WTC11 (cell line): ENCODE results near the gene RHOJ. TPM values are rescaled to one million over a fixed set of nuclear protein-coding genes. Genes with fewer than 3 reads are reported as not detected.

Source experiments
- ATAC-seq: fragments of 200-7000 bp; cut with Tn5 transposase; 2 replicates; pipeline ENCODE4 v1.10.0; 2021; ENCODE audit warnings: mild to moderate bottlenecking, moderate library complexity
- CTCF ChIA-PET: fragments of 300-600 bp; sonication (Branson Sonifier 250); formaldehyde crosslinking; loops from one replicate; lab custom pipeline; 2021; ENCODE audit warnings: antibody characterized with exemption; lab: Charles Lee
- POLR2A ChIA-PET: fragments of 350-600 bp; sonication (Branson Sonifier 250); formaldehyde crosslinking; loops from one replicate; lab custom pipeline; 2021; ENCODE audit warnings: antibody characterized with exemption; lab: Charles Lee
- DNase-seq: peaks from one replicate; pipeline ENCODE4 v3.0.0; 2021; ENCODE audit warnings: low spot score
- H3K27ac Mint-ChIP-seq: 2 replicates; pipeline ENCODE4 v1.8.0; 2021; ENCODE audit warnings: mixed read lengths
- H3K27me3 Mint-ChIP-seq: 2 replicates; pipeline ENCODE4 v1.8.0; 2021; ENCODE audit warnings: low read depth, mild to moderate bottlenecking, moderate library complexity, mixed read lengths
- H3K36me3 Mint-ChIP-seq: 2 replicates; pipeline ENCODE4 v1.8.0; 2021; ENCODE audit warnings: mixed read lengths
- H3K4me1 Mint-ChIP-seq: 2 replicates; pipeline ENCODE4 v1.8.0; 2022; ENCODE audit warnings: mixed read lengths
- H3K4me3 Mint-ChIP-seq: 2 replicates; pipeline ENCODE4 v1.8.0; 2021; ENCODE audit warnings: mild to moderate bottlenecking, moderate library complexity, mixed read lengths
- H3K9me3 Mint-ChIP-seq: 2 replicates; pipeline ENCODE4 v1.8.0; 2021; ENCODE audit warnings: mixed read lengths
- CREM ChIP-seq: sonication (generic); formaldehyde crosslinking; IDR thresholded peaks from 2 replicates; pipeline ENCODE4 v1.8.1; 2022; ENCODE audit warnings: mild to moderate bottlenecking, missing genetic modification reagents, moderate library complexity
- ETV6 ChIP-seq: sonication (generic); formaldehyde crosslinking; IDR thresholded peaks from 2 replicates; pipeline ENCODE4 v1.8.1; 2022; ENCODE audit warnings: mild to moderate bottlenecking, missing genetic modification reagents
- FOXJ3 ChIP-seq: sonication (generic); formaldehyde crosslinking; IDR thresholded peaks from 2 replicates; pipeline ENCODE4 v1.9.0; 2021; ENCODE audit warnings: missing genetic modification reagents, mild to moderate bottlenecking, borderline replicate concordance
- FOXK1 ChIP-seq: sonication (generic); formaldehyde crosslinking; IDR thresholded peaks from 2 replicates; pipeline ENCODE4 v1.8.0; 2022; ENCODE audit warnings: mild to moderate bottlenecking, moderate library complexity, missing genetic modification reagents
- GTF2I ChIP-seq: fragments of 250-450 bp; sonication (Bioruptor Pico); conservative IDR thresholded peaks from 2 replicates; pipeline ENCODE4 v1.4.0; 2021; ENCODE audit warnings: mild to moderate bottlenecking
- MLX ChIP-seq: sonication (generic); formaldehyde crosslinking; IDR thresholded peaks from 2 replicates; pipeline ENCODE4 v1.8.1; 2023; ENCODE audit warnings: mild to moderate bottlenecking, missing genetic modification reagents, moderate library complexity
- MXD4 ChIP-seq: fragments of 250-450 bp; sonication (Bioruptor Pico); IDR thresholded peaks from 2 replicates; pipeline ENCODE4 v1.8.0; 2021; ENCODE audit warnings: mild to moderate bottlenecking, moderate library complexity, borderline replicate concordance
- NFE2L1 ChIP-seq: sonication (generic); formaldehyde crosslinking; IDR thresholded peaks from 2 replicates; pipeline ENCODE4 v1.8.1; 2023; ENCODE audit warnings: missing genetic modification reagents
- SMAD4 ChIP-seq: sonication (generic); formaldehyde crosslinking; IDR thresholded peaks from 2 replicates; pipeline ENCODE4 v1.8.0; 2022; ENCODE audit warnings: mild to moderate bottlenecking, missing genetic modification reagents
- TEAD1 ChIP-seq: sonication (generic); formaldehyde crosslinking; IDR thresholded peaks from 2 replicates; pipeline ENCODE4 v1.8.0; 2022; ENCODE audit warnings: mild to moderate bottlenecking, missing genetic modification reagents
- TEAD4 ChIP-seq: sonication (generic); formaldehyde crosslinking; IDR thresholded peaks from 2 replicates; pipeline ENCODE4 v1.8.0; 2022; ENCODE audit warnings: mild to moderate bottlenecking, missing genetic modification reagents
- ZBTB43 ChIP-seq: sonication (generic); formaldehyde crosslinking; IDR thresholded peaks from 2 replicates; pipeline ENCODE4 v1.8.1; 2023; ENCODE audit warnings: mild to moderate bottlenecking, missing genetic modification reagents
- ZNF121 ChIP-seq: sonication (generic); formaldehyde crosslinking; IDR thresholded peaks from 2 replicates; pipeline ENCODE4 v1.8.0; 2023; ENCODE audit warnings: missing genetic modification reagents
- ZNF232 ChIP-seq: sonication (generic); formaldehyde crosslinking; IDR thresholded peaks from 2 replicates; pipeline ENCODE4 v1.8.0; 2022; ENCODE audit warnings: mild to moderate bottlenecking, missing genetic modification reagents
- ZNF263 ChIP-seq: sonication (generic); formaldehyde crosslinking; IDR thresholded peaks from 2 replicates; pipeline ENCODE4 v1.8.1; 2022; ENCODE audit warnings: low read depth, mild to moderate bottlenecking, moderate library complexity, missing genetic modification reagents
- ZNF317 ChIP-seq: sonication (generic); formaldehyde crosslinking; IDR thresholded peaks from 2 replicates; pipeline ENCODE4 v1.8.1; 2023; ENCODE audit warnings: low read depth, mild to moderate bottlenecking, moderate library complexity, missing genetic modification reagents, borderline replicate concordance
- ZNF512 ChIP-seq: sonication (generic); formaldehyde crosslinking; IDR thresholded peaks from 2 replicates; pipeline ENCODE4 v1.8.1; 2022; ENCODE audit warnings: missing genetic modification reagents, borderline replicate concordance
- ZSCAN18 ChIP-seq: fragments of 250-450 bp; sonication (Bioruptor Pico); IDR thresholded peaks from 2 replicates; pipeline ENCODE4 v2.1.2; 2022; ENCODE audit warnings: mild to moderate bottlenecking, moderate library complexity
- total RNA-seq: library from RNA; stranded (reverse); gene quantifications from 3 replicates; pipeline ENCODE4 v1.2.3, GENCODE V29; 2021
- TF ChIP-seq, protein P1 (sequence below): fragments of 250-450 bp; sonication (Bioruptor Pico); IDR thresholded peaks from 2 replicates; pipeline ENCODE4 v1.9.0; 2021; ENCODE audit warnings: moderate library complexity, mild to moderate bottlenecking, inconsistent platforms, borderline replicate concordance
- TF ChIP-seq, protein P2 (sequence below): fragments of 250-450 bp; sonication (Bioruptor Pico); IDR thresholded peaks from 2 replicates; pipeline ENCODE4 v1.9.0; 2021; ENCODE audit warnings: mild to moderate bottlenecking
- TF ChIP-seq, protein P3 (sequence below): sonication (generic); formaldehyde crosslinking; IDR thresholded peaks from 2 replicates; pipeline ENCODE4 v1.8.1; 2022; ENCODE audit warnings: low read depth, mild to moderate bottlenecking, moderate library complexity, missing genetic modification reagents, borderline replicate concordance
- TF ChIP-seq, protein P4 (sequence below): sonication (generic); formaldehyde crosslinking; IDR thresholded peaks from 2 replicates; pipeline ENCODE4 v1.8.1; 2023; ENCODE audit warnings: mild to moderate bottlenecking, missing genetic modification reagents

RHOJ gene
- total RNA-seq, 1 experiment from 2014 or later, result 0.13 TPM

GRCh38 chr14:63282997-63283883, 79.0 kb downstream of the RHOJ start:
- no peak for ATAC-seq
- TF ChIP-seq, protein P1, sequence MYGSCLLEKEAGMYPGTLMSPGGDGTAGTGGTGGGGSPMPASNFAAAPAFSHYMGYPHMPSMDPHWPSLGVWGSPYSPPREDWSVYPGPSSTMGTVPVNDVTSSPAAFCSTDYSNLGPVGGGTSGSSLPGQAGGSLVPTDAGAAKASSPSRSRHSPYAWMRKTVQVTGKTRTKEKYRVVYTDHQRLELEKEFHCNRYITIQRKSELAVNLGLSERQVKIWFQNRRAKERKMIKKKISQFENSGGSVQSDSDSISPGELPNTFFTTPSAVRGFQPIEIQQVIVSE (CRISPR knock-in tag), result no peak
- TF ChIP-seq ZBTB43 (CRISPR knock-in tag), result no peak
- H3K4me3 Mint-ChIP-seq, result no peak overlapping the region
- no peak for DNase-seq
- H3K4me1 Mint-ChIP-seq, result peaks cover 3% of the 10 kb centered on the region
- H3K27me3 Mint-ChIP-seq, result no peaks in the 10 kb centered on the region
- no peaks in the 10 kb centered on the region for H3K9me3 Mint-ChIP-seq
- ChIA-PET CTCF (interaction anchor here (1.2 to 1.4 kb wide), 2 partner anchors 110 to 1115 kb away, joined by 3 read pairs; no protein-coding TSS in a partner anchor), POLR2A (no interaction called here)
- no peak overlapping the region for H3K27ac Mint-ChIP-seq
- H3K36me3 Mint-ChIP-seq, result no peaks in the 10 kb centered on the region

DNA sequence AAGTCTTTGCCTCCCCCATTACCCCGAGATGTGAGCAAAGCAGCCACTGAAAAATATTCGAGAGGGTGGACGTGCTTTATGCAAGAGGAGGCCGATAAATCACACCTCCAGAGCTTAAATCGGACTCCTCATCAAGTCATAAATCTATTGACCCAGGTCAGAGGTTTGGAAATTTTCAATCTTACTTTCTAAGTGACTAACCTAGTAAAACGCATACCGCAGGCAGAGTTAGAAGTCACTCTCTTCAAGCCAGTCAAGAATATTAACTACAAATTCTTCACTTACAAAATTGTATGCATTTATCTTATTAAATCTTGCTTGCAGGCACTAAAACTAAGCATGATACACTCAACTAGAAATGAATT, 79.6 kb downstream of the RHOJ start:
- TF ChIP-seq FOXJ3 (CRISPR knock-in tag) (no peak), ZNF121 (CRISPR knock-in tag) (no peak), NFE2L1 (no peak), TEAD1 (CRISPR knock-in tag) (no peak), TEAD4 (CRISPR knock-in tag) (no peak), ZNF512 (CRISPR knock-in tag) (no peak)
- ATAC-seq, result no peak
- Mint-ChIP-seq H3K4me1 (peaks cover 3% of the 10 kb centered on the region), H3K36me3 (no peaks in the 10 kb centered on the region), H3K4me3 (no peak overlapping the region), H3K9me3 (no peaks in the 10 kb centered on the region), H3K27ac (no peak overlapping the region), H3K27me3 (no peaks in the 10 kb centered on the region)
- ChIA-PET POLR2A (no interaction called here), CTCF (interaction anchor here (1.1 to 1.4 kb wide), 3 partner anchors 25 to 1116 kb away, joined by 3 to 5 read pairs (median 3); no protein-coding TSS in a partner anchor)
- no peak for DNase-seq

DNA sequence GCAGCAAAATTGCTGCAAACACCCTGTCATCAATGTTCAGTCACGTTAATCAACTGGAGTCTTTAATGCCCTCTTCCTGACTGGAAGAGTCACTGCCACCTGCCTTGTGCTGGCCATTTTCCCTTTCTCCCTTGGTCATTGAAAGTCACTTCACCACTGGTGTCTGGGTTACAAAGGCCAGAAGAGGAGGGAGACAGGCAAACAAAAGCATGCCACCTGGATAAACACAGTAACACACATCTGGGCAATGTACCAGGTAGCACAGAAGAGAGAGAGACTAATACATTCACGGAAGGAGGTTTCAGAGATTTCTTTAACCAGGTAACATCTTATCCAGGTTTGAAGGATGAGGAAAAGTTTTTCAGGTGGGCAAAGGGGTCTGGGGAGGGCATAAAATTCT, 81.8 kb downstream of the RHOJ start:
- POLR2A ChIA-PET, result no interaction called here
- Mint-ChIP-seq H3K36me3 (no peaks in the 10 kb centered on the region), H3K27ac (no peak overlapping the region), H3K4me3 (no peak overlapping the region), H3K9me3 (no peaks in the 10 kb centered on the region), H3K27me3 (no peaks in the 10 kb centered on the region), H3K4me1 (peaks cover 10% of the 10 kb centered on the region)
- ATAC-seq (no peak), DNase-seq (no peak)
- CTCF ChIA-PET, result no interaction called here
- TF ChIP-seq ZSCAN18 (CRISPR knock-in tag) (no peak), CREM (no peak), ZNF263 (CRISPR knock-in tag) (no peak), SMAD4 (no peak), FOXK1 (no peak), GTF2I (no peak), MXD4 (CRISPR knock-in tag) (no peak), MLX (CRISPR knock-in tag) (no peak), ZNF317 (no peak), ZNF232 (CRISPR knock-in tag) (no peak), ETV6 (CRISPR knock-in tag) (no peak)
- TF ChIP-seq, protein P2, sequence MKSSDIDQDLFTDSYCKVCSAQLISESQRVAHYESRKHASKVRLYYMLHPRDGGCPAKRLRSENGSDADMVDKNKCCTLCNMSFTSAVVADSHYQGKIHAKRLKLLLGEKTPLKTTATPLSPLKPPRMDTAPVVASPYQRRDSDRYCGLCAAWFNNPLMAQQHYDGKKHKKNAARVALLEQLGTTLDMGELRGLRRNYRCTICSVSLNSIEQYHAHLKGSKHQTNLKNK, result no peak
- TF ChIP-seq, protein P3, sequence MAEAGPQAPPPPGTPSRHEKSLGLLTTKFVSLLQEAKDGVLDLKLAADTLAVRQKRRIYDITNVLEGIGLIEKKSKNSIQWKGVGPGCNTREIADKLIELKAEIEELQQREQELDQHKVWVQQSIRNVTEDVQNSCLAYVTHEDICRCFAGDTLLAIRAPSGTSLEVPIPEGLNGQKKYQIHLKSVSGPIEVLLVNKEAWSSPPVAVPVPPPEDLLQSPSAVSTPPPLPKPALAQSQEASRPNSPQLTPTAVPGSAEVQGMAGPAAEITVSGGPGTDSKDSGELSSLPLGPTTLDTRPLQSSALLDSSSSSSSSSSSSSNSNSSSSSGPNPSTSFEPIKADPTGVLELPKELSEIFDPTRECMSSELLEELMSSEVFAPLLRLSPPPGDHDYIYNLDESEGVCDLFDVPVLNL, result no peak
- TF ChIP-seq, protein P4, sequence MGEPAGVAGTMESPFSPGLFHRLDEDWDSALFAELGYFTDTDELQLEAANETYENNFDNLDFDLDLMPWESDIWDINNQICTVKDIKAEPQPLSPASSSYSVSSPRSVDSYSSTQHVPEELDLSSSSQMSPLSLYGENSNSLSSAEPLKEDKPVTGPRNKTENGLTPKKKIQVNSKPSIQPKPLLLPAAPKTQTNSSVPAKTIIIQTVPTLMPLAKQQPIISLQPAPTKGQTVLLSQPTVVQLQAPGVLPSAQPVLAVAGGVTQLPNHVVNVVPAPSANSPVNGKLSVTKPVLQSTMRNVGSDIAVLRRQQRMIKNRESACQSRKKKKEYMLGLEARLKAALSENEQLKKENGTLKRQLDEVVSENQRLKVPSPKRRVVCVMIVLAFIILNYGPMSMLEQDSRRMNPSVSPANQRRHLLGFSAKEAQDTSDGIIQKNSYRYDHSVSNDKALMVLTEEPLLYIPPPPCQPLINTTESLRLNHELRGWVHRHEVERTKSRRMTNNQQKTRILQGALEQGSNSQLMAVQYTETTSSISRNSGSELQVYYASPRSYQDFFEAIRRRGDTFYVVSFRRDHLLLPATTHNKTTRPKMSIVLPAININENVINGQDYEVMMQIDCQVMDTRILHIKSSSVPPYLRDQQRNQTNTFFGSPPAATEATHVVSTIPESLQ (CRISPR knock-in tag), result no peak
